HepG2 (cell line): ENCODE measurements around the gene AKR1C2. TPM values are rescaled to one million over a fixed set of nuclear protein-coding genes. Genes with fewer than 3 reads are reported as not detected.

Experiments used
- ATRX ChIP-seq: sonication (generic); formaldehyde crosslinking; IDR thresholded peaks from 2 replicates; pipeline ENCODE4 v1.4.0; 2020; ENCODE audit warnings: missing genetic modification reagents, borderline replicate concordance
- BCL3 ChIP-seq: sonication (generic); formaldehyde crosslinking; IDR thresholded peaks from 2 replicates; pipeline ENCODE4 v1.5.1; 2020; ENCODE audit warnings: mild to moderate bottlenecking, missing genetic modification reagents, moderate library complexity
- CBX5 ChIP-seq: sonication (generic); formaldehyde crosslinking; IDR thresholded peaks from 2 replicates; pipeline ENCODE4 v1.4.0; 2020; ENCODE audit warnings: missing genetic modification reagents, borderline replicate concordance
- FOXO4 ChIP-seq: sonication (generic); formaldehyde crosslinking; conservative IDR thresholded peaks from 2 replicates; pipeline ENCODE4 v1.8.1; 2023; ENCODE audit warnings: missing genetic modification reagents
- GATA4 ChIP-seq: sonication (generic); IDR thresholded peaks from 2 replicates; pipeline ENCODE4 v1.6.1; 2016; ENCODE audit warnings: antibody characterized with exemption, low read depth, borderline replicate concordance
- JUNB ChIP-seq: sonication (generic); formaldehyde crosslinking; IDR thresholded peaks from 2 replicates; pipeline ENCODE4 v1.8.0; 2022; ENCODE audit warnings: missing genetic modification reagents, mild to moderate bottlenecking, borderline replicate concordance
- MAFF ChIP-seq: IDR thresholded peaks from 2 replicates; pipeline ENCODE4 v1.6.1; 2011; ENCODE audit warnings: low read depth, low read length, improper control_type of control experiment
- MAX ChIP-seq: IDR thresholded peaks from 2 replicates; pipeline ENCODE4 v1.6.1; 2012; ENCODE audit warnings: inconsistent platforms
- NFE2L2 ChIP-seq: fragments of 150-350 bp; IDR thresholded peaks from 2 replicates; pipeline ENCODE4 v1.6.1; 2014; ENCODE audit warnings: low read length
- SRSF9 ChIP-seq: fragments of 200-400 bp; formaldehyde crosslinking; IDR thresholded peaks from 2 replicates; pipeline ENCODE4 v1.6.1; 2018; ENCODE audit warnings: borderline replicate concordance, mild to moderate bottlenecking, low read depth, low read length; ENCODE audit not compliant: insufficient read depth, poor library complexity, severe bottlenecking
- SYNCRIP ChIP-seq: fragments of 200-400 bp; formaldehyde crosslinking; IDR thresholded peaks from 2 replicates; pipeline ENCODE4 v1.6.1; 2018; ENCODE audit warnings: mild to moderate bottlenecking, low read depth, low read length; ENCODE audit not compliant: insufficient read depth
- TAF1 ChIP-seq: sonication (generic); formaldehyde crosslinking; IDR thresholded peaks from 2 replicates; pipeline ENCODE4 v1.4.0; 2020; ENCODE audit warnings: missing genetic modification reagents
- YEATS2 ChIP-seq: sonication (generic); formaldehyde crosslinking; IDR thresholded peaks from 2 replicates; pipeline ENCODE4 v1.4.0; 2020; ENCODE audit warnings: missing genetic modification reagents, borderline replicate concordance
- ZBTB26 ChIP-seq: IDR thresholded peaks from 2 replicates; pipeline ENCODE4 v1.6.1; 2016; ENCODE audit warnings: missing compliant biosample characterization, missing genetic modification reagents, borderline replicate concordance
- ZNF337 ChIP-seq: sonication (generic); formaldehyde crosslinking; IDR thresholded peaks from 2 replicates; pipeline ENCODE4 v1.5.1; 2020; ENCODE audit warnings: missing genetic modification reagents, low read depth, mild to moderate bottlenecking, borderline replicate concordance
- ZNF468 ChIP-seq: sonication (generic); formaldehyde crosslinking; IDR thresholded peaks from 2 replicates; pipeline ENCODE4 v1.8.0; 2022; ENCODE audit warnings: mild to moderate bottlenecking, moderate library complexity, missing genetic modification reagents
- ZNF564 ChIP-seq: sonication (generic); formaldehyde crosslinking; IDR thresholded peaks from 2 replicates; pipeline ENCODE4 v1.8.1; 2023; ENCODE audit warnings: mild to moderate bottlenecking, missing genetic modification reagents
- ZNF691 ChIP-seq: sonication (generic); formaldehyde crosslinking; IDR thresholded peaks from 2 replicates; pipeline ENCODE4 v1.4.0; 2020; ENCODE audit warnings: missing genetic modification reagents, low read depth, mild to moderate bottlenecking, borderline replicate concordance
- ZNF710 ChIP-seq: sonication (generic); formaldehyde crosslinking; IDR thresholded peaks from 2 replicates; pipeline ENCODE4 v1.5.0; 2020; ENCODE audit warnings: mild to moderate bottlenecking, missing genetic modification reagents, borderline replicate concordance
- polyA plus RNA-seq, 8 experiments: library from polyadenylated mRNA; depleted of rRNA in 3 of 8; stranded (reverse) in 7 of 8; unstranded in 1 of 8; fragments of >200 nt; fragmentation: Illumina TruSeq in 4 of 8; extraction: Trizol in 4 of 8; gene quantifications; 2 replicates each; pipeline versions ENCODE4 v1.2.1 to v1.2.3, GENCODE V29; 2011 to 2016; ENCODE audit warnings: low read depth in 4 of 8, missing spikeins in 1 of 8, mixed read lengths in 1 of 8; ENCODE audit not compliant: insufficient read depth in 1 of 8
- total RNA-seq, 5 experiments: library from RNA; depleted of rRNA; stranded (reverse); fragments of >200 nt; fragmentation: Illumina TruSeq; extraction: Trizol; gene quantifications; 2 replicates each; pipeline ENCODE4 v1.2.3, GENCODE V29; 2016; ENCODE audit warnings: low read depth in 1 of 5

Gene AKR1C2
- total and polyA plus RNA-seq, 2 of the 13 experiments (the other 11 are each of a cell fraction or from before 2014, with no cell fraction given), result 140 to 900 TPM

- TF ChIP-seq ZNF468 (no peak), CBX5 (CRISPR knock-in tag) (0 out of 2 replicates have a peak, but pooled peaks have one; percentile 56), ZBTB26 (peak; percentile 80; the same call in 1 of the 2 replicates), ZNF710 (CRISPR knock-in tag) (no peak), ZNF337 (CRISPR knock-in tag) (no peak), ATRX (CRISPR knock-in tag) (no peak), YEATS2 (CRISPR knock-in tag) (peak; percentile 42; the same call in 1 of the 2 replicates), JUNB (no peak), SRSF9 (no peak), FOXO4 (CRISPR knock-in tag) (no peak), NFE2L2 (peak; percentile 97), SYNCRIP (no peak), MAFF (peak; percentile 81), MAX (peak; percentile 18; the same call in 1 of the 2 replicates), BCL3 (CRISPR knock-in tag) (no peak), GATA4 (0 out of 2 replicates have a peak, but pooled peaks have one; percentile 25), ZNF564 (CRISPR knock-in tag) (0 out of 2 replicates have a peak, but pooled peaks have one; percentile 30), TAF1 (CRISPR knock-in tag) (no peak), ZNF691 (CRISPR knock-in tag) (no peak)
Observed at GRCh38 chr10:4941540-4942330, 61.9 kb downstream of the AKR1C2 start (continued).
